IMR-90 (cell line): ENCODE measurements around the gene TRAF7. TPM values are rescaled to one million over a fixed set of nuclear protein-coding genes. Genes with fewer than 3 reads are reported as not detected.
"Not testable (repeated sequence)": the region's sequence is repeated elsewhere in the genome, so short reads cannot be mapped to it uniquely, and the experiment has no call there.

Experiments used
- ATAC-seq: fragments of 200-7000 bp; cut with Tn5 transposase; 2 replicates; pipeline ENCODE4 v1.9.1; 2020; ENCODE audit warnings: low read depth, mild to moderate bottlenecking, moderate library complexity
- BruUV-seq: library from RNA; stranded (reverse); fragments of 400-500 nt; replicated peaks from 2 replicates; lab custom pipeline; 2021; lab: Mats Ljungman, UMichigan
- CTCF ChIA-PET: fragments of 300-600 bp; formaldehyde crosslinking; extraction: SDS; loops from one replicate; lab custom pipeline; 2021; ENCODE audit warnings: antibody characterized with exemption; lab: Yijun Ruan, JAX
- POLR2A ChIA-PET: fragments of 300-600 bp; sonication (Branson Sonifier 250); formaldehyde crosslinking; loops from one replicate; lab custom pipeline; 2022; ENCODE audit warnings: antibody characterized with exemption; ENCODE audit not compliant: unreplicated experiment; lab: Charles Lee
- DNase-seq: peaks from one replicate; pipeline ENCODE4 v3.0.0; 2013
- H2AFZ ChIP-seq: replicated peaks from 2 replicates; pipeline ENCODE3; 2013; ENCODE audit warnings: low read length, mild to moderate bottlenecking; ENCODE audit not compliant: poor library complexity
- H2AK5ac ChIP-seq: 2 replicates; pipeline ENCODE4 v1.6.1; 2013; ENCODE audit warnings: low read depth, low read length, inconsistent platforms
- H2AK9ac ChIP-seq: replicated peaks from 2 replicates; pipeline ENCODE3; 2013; ENCODE audit warnings: mild to moderate bottlenecking, low read depth, low read length, moderate library complexity; ENCODE audit not compliant: poor library complexity
- H2BK120ac ChIP-seq: 2 replicates; pipeline ENCODE4 v1.6.1; 2013; ENCODE audit warnings: low read depth, low read length, inconsistent platforms
- H2BK15ac ChIP-seq: 3 replicates; pipeline ENCODE4 v1.6.1; 2013; ENCODE audit warnings: low read depth, low read length, inconsistent platforms
- H2BK20ac ChIP-seq: 2 replicates; pipeline ENCODE4 v1.6.1; 2013; ENCODE audit warnings: low read depth, mild to moderate bottlenecking, inconsistent platforms, low read length, moderate library complexity
- H2BK5ac ChIP-seq: 2 replicates; pipeline ENCODE4 v1.6.1; 2013; ENCODE audit warnings: mild to moderate bottlenecking, low read depth, low read length, inconsistent platforms; ENCODE audit not compliant: poor library complexity, severe bottlenecking
- H3K14ac ChIP-seq: replicated peaks from 2 replicates; pipeline ENCODE4 v1.6.1; 2013; ENCODE audit warnings: low read depth, low read length, inconsistent platforms
- H3K18ac ChIP-seq: 2 replicates; pipeline ENCODE4 v1.6.1; 2013; ENCODE audit warnings: low read depth, low read length, control low read depth
- H3K23ac ChIP-seq: 2 replicates; pipeline ENCODE4 v1.6.1; 2013; ENCODE audit warnings: low read depth, low read length, inconsistent platforms
- H3K27ac ChIP-seq: 2 replicates; pipeline ENCODE4 v1.5.1; 2013; ENCODE audit warnings: mild to moderate bottlenecking, control low read depth, low read length; ENCODE audit not compliant: insufficient read depth
- H3K27me3 ChIP-seq: 2 replicates; pipeline ENCODE4 v1.6.1; 2013; ENCODE audit warnings: low read length; ENCODE audit not compliant: control insufficient read depth, insufficient read depth
- H3K36me3 ChIP-seq: 2 replicates; pipeline ENCODE4 v1.6.1; 2013; ENCODE audit warnings: low read length, mixed read lengths; ENCODE audit not compliant: control insufficient read depth, insufficient read depth
- H3K4ac ChIP-seq: 2 replicates; pipeline ENCODE4 v1.6.1; 2013; ENCODE audit warnings: low read depth, low read length, inconsistent platforms
- H3K4me1 ChIP-seq: 2 replicates; pipeline ENCODE4 v1.6.1; 2013; ENCODE audit warnings: low read length, mixed read lengths; ENCODE audit not compliant: control insufficient read depth, insufficient read depth
- H3K4me2 ChIP-seq: 2 replicates; pipeline ENCODE4 v1.6.1; 2013; ENCODE audit warnings: low read depth, mild to moderate bottlenecking, control low read depth, low read length, moderate library complexity
- H3K4me3 ChIP-seq: 2 replicates; pipeline ENCODE4 v1.5.1; 2013; ENCODE audit warnings: low read depth, mild to moderate bottlenecking, control low read depth, low read length, moderate library complexity; ENCODE audit not compliant: insufficient read depth
- H3K56ac ChIP-seq: 2 replicates; pipeline ENCODE4 v1.6.1; 2013; ENCODE audit warnings: low read length, inconsistent platforms; ENCODE audit not compliant: insufficient read depth; ENCODE audit errors: extremely low read depth
- H3K79me1 ChIP-seq, 2 experiments: 2 replicates each; pipeline ENCODE4 v1.6.1; 2013; ENCODE audit warnings: low read length in 2 of 2, inconsistent platforms in 1 of 2, low read depth in 1 of 2
- H3K9ac ChIP-seq: 2 replicates; pipeline ENCODE4 v1.6.1; 2013; ENCODE audit warnings: low read depth, low read length, control low read depth
- H3K9me1 ChIP-seq: 2 replicates; pipeline ENCODE4 v1.6.1; 2013; ENCODE audit warnings: low read length, inconsistent platforms; ENCODE audit not compliant: insufficient read depth
- H3K9me3 ChIP-seq: 2 replicates; pipeline ENCODE4 v1.6.1; 2013; ENCODE audit warnings: low read length; ENCODE audit not compliant: control insufficient read depth, insufficient read depth
- H4K20me1 ChIP-seq: 2 replicates; pipeline ENCODE4 v1.6.1; 2013; ENCODE audit warnings: low read length, inconsistent platforms; ENCODE audit not compliant: insufficient read depth
- H4K5ac ChIP-seq: 2 replicates; pipeline ENCODE4 v1.6.1; 2013; ENCODE audit warnings: mild to moderate bottlenecking, low read depth, low read length, control low read depth
- H4K8ac ChIP-seq, 2 experiments: 2 replicates each; pipeline ENCODE4 v1.6.1; 2013; ENCODE audit warnings: low read depth in 2 of 2, low read length in 2 of 2, control low read depth in 1 of 2, inconsistent platforms in 1 of 2
- H4K91ac ChIP-seq: 2 replicates; pipeline ENCODE4 v1.6.1; 2013; ENCODE audit warnings: low read depth, low read length, inconsistent platforms; ENCODE audit not compliant: insufficient read depth
- WGBS, 2 experiments: methylation state at CpG; one replicate each; pipeline versions ENCODE4 v1.1.5 to v1.1.7; 2013; ENCODE audit warnings: missing lambda C conversion rate in 2 of 2; ENCODE audit not compliant: insufficient read length in 1 of 2; ENCODE audit errors: extremely low coverage in 2 of 2; 5-methylcytosine and 5-hydroxymethylcytosine counted together
- dilution Hi-C: fragments of 300-500 bp; cut with HindIII; formaldehyde crosslinking; loops from one replicate; pipeline ENCODE4 v1.14.3; 2018; ENCODE audit warnings: low sequenced_read_pairs; ENCODE audit not compliant: unreplicated experiment
- in situ Hi-C: fragments of 300-500 bp; cut with MboI; formaldehyde crosslinking; loops from 3 replicates; pipeline ENCODE4 v1.14.3; 2019; ENCODE audit warnings: low sequenced_read_pairs, inconsistent platforms, mixed read lengths
- intact Hi-C: fragments of 100-400 bp; cut with micrococcal nuclease; formaldehyde crosslinking; loops from 2 replicates; pipeline ENCODE4 v1.10.0; 2022
- polyA plus RNA-seq, 3 experiments: library from polyadenylated mRNA; depleted of rRNA; stranded (reverse); fragments of >200 nt; gene quantifications; 2 replicates each; pipeline ENCODE4 v1.2.3, GENCODE V29; 2012; ENCODE audit warnings: low replicate concordance in 1 of 3
- total RNA-seq: library from RNA; depleted of rRNA; stranded (reverse); fragments of >200 nt; gene quantifications from 2 replicates; pipeline ENCODE4 v1.2.3, GENCODE V29; 2012

Gene TRAF7
- total and polyA plus RNA-seq, 2 of the 4 experiments (the other 2 are of a cell fraction), result 29.6 to 52.6 TPM

DNA sequence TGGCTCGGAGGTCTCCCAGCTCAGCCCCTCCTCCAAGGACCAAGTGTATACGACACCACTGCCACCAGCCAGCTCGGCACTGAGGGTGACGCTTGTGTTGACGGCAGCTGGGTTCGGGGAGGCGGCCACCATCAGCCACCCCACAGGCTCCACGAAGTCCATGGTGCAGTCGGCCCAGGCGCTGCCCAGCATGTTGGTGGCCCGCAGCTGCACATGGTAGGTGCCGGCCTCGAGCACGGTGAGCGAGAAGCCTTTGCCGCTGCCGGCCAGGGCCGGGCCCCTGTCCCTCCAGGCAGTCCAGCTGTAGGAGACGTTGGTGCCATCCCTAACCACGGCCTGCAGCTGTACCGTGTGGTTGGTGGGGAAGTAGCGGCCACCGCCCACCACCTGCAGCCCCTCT lies 45.7 kb upstream of the TRAF7 start:
- H3K27me3 ChIP-seq, H3K14ac ChIP-seq, H2AK9ac ChIP-seq, H2BK20ac ChIP-seq, H3K18ac ChIP-seq, H3K9me3 ChIP-seq, H4K8ac ChIP-seq, dilution Hi-C loops, H3K4me2 ChIP-seq, H2BK120ac ChIP-seq, H3K9ac ChIP-seq, H3K4me3 ChIP-seq, ATAC-seq, H4K5ac ChIP-seq, H3K9me1 ChIP-seq, H4K20me1 ChIP-seq, POLR2A ChIA-PET, H3K23ac ChIP-seq, CTCF ChIA-PET, H3K4ac ChIP-seq, H3K27ac ChIP-seq, H2AFZ ChIP-seq, H3K56ac ChIP-seq, BruUV-seq, H2BK15ac ChIP-seq, DNase-seq, in situ Hi-C loops, H2BK5ac ChIP-seq, H2AK5ac ChIP-seq, H3K79me1 ChIP-seq, H3K4me1 ChIP-seq, H4K91ac ChIP-seq, intact Hi-C loops: not testable (repeated sequence)
- peaks cover 54% of the 10 kb centered on the region for H3K36me3 ChIP-seq
- 93% methylated on average over 3 of the region's 23 CpGs; no CpG with 5 or more reads in 1 of the 2 experiments for WGBS, 2 experiments

GRCh38 chr16:2110332-2111008 lies 45.1 kb upstream of the TRAF7 start:
- H3K14ac ChIP-seq, H2BK120ac ChIP-seq, intact Hi-C loops, H2AK5ac ChIP-seq, CTCF ChIA-PET, H3K9me1 ChIP-seq, in situ Hi-C loops, H4K5ac ChIP-seq, H4K8ac ChIP-seq, H4K91ac ChIP-seq, H3K4me1 ChIP-seq, H3K4me3 ChIP-seq, H2BK15ac ChIP-seq, H3K23ac ChIP-seq, H3K27ac ChIP-seq, H3K9ac ChIP-seq, H2BK20ac ChIP-seq, H2BK5ac ChIP-seq, H3K56ac ChIP-seq, H3K9me3 ChIP-seq, POLR2A ChIA-PET, BruUV-seq, H2AK9ac ChIP-seq, H3K4ac ChIP-seq, H4K20me1 ChIP-seq, H2AFZ ChIP-seq, dilution Hi-C loops, ATAC-seq, H3K79me1 ChIP-seq, H3K4me2 ChIP-seq, H3K27me3 ChIP-seq, H3K18ac ChIP-seq, DNase-seq: not testable (repeated sequence)
- 94% methylated on average over 16 of the region's 43 CpGs; no CpG with 5 or more reads in 1 of the 2 experiments for WGBS, 2 experiments
- H3K36me3 ChIP-seq, result peaks cover 56% of the 10 kb centered on the region
